H1 (cell line): Measurements from ENCODE around the gene FGL2. TPM values are rescaled to one million over a fixed set of nuclear protein-coding genes. Genes with fewer than 3 reads are reported as not detected.
"Not testable (repeated sequence)": the region's sequence is repeated elsewhere in the genome, so short reads cannot be mapped to it uniquely, and the experiment has no call there.

ENCODE experiments used
- CTCF ChIA-PET: fragments of 300-600 bp; sonication (Branson Sonifier 250); formaldehyde crosslinking; loops from one replicate; lab custom pipeline; 2021; ENCODE audit not compliant: partially characterized antibody; lab: Charles Lee
- POLR2A ChIA-PET: fragments of 300-600 bp; sonication (Branson Sonifier 250); formaldehyde crosslinking; loops from one replicate; lab custom pipeline; 2021; ENCODE audit warnings: inconsistent platforms; ENCODE audit not compliant: partially characterized antibody; lab: Charles Lee
- DNase-seq, 2 experiments: peaks; one replicate each; pipeline versions ENCODE4 v3.0.0 to v3.0.0-alpha.2; 2010 to 2022; ENCODE audit warnings: low spot score in 2 of 2, low read depth in 1 of 2, mixed read lengths in 1 of 2
- FAIRE-seq: peaks from 2 replicates; lab custom pipeline; 2011; peaks lifted over from hg19 to GRCh38; lab: Jason Lieb, UNC
- H2AFZ ChIP-seq: 2 replicates; pipeline ENCODE4 v1.8.1; 2012; ENCODE audit warnings: low read length, inconsistent platforms
- H2AK5ac ChIP-seq: 2 replicates; pipeline ENCODE4 v1.6.1; 2013; ENCODE audit warnings: low read depth, low read length
- H2BK120ac ChIP-seq: replicated peaks from 2 replicates; pipeline ENCODE3; 2013; ENCODE audit warnings: low read depth, low read length, inconsistent platforms
- H2BK12ac ChIP-seq: 2 replicates; pipeline ENCODE4 v1.6.1; 2013; ENCODE audit warnings: low read depth, low read length
- H2BK15ac ChIP-seq: 2 replicates; pipeline ENCODE4 v1.6.1; 2013; ENCODE audit warnings: low read length
- H2BK20ac ChIP-seq: 2 replicates; pipeline ENCODE4 v1.6.1; 2013; ENCODE audit warnings: low read length
- H2BK5ac ChIP-seq: 2 replicates; pipeline ENCODE4 v1.6.1; 2013; ENCODE audit warnings: low read depth, low read length
- H3K14ac ChIP-seq: 2 replicates; pipeline ENCODE4 v1.6.1; 2013; ENCODE audit warnings: inconsistent platforms; ENCODE audit not compliant: insufficient read length
- H3K18ac ChIP-seq: 2 replicates; pipeline ENCODE4 v1.6.1; 2013; ENCODE audit warnings: low read length; ENCODE audit errors: extremely low read depth
- H3K23ac ChIP-seq: 2 replicates; pipeline ENCODE4 v1.6.1; 2013; ENCODE audit warnings: inconsistent platforms; ENCODE audit not compliant: insufficient read length
- H3K23me2 ChIP-seq: 2 replicates; pipeline ENCODE4 v1.6.1; 2013; ENCODE audit warnings: low read depth, low read length
- H3K27ac ChIP-seq: 2 replicates; pipeline ENCODE4 v1.6.1; 2011; ENCODE audit warnings: low read depth, low read length, inconsistent platforms
- H3K27me3 ChIP-seq, 4 experiments: replicated peaks in 1 of 4; 1 replicate in 1 of 4; 2 replicates in 3 of 4; pipeline versions ENCODE4 v1.6.1 to v1.8.1; 2011 to 2013; ENCODE audit warnings: low read length in 3 of 4, mild to moderate bottlenecking in 3 of 4, inconsistent platforms in 2 of 4, mixed read lengths in 2 of 4, moderate library complexity in 1 of 4; ENCODE audit not compliant: control insufficient read depth in 3 of 4, insufficient read depth in 3 of 4; ENCODE audit errors: extremely low read depth in 1 of 4
- H3K36me3 ChIP-seq, 4 experiments: 2 replicates each; pipeline versions ENCODE4 v1.6.1 to v1.8.1; 2011 to 2013; ENCODE audit warnings: mild to moderate bottlenecking in 4 of 4, low read length in 3 of 4, moderate library complexity in 2 of 4, control low read depth in 1 of 4, inconsistent platforms in 1 of 4; ENCODE audit not compliant: insufficient read depth in 4 of 4, control insufficient read depth in 2 of 4
- H3K4ac ChIP-seq: replicated peaks from 2 replicates; pipeline ENCODE3; 2013; ENCODE audit warnings: low read length, low read depth, mixed read lengths, inconsistent platforms; ENCODE audit not compliant: insufficient read length
- H3K4me1 ChIP-seq, 4 experiments: replicated peaks in 1 of 4; 1 replicate in 1 of 4; 2 replicates in 3 of 4; pipeline versions ENCODE4 v1.6.1 to v1.8.1; 2011 to 2013; ENCODE audit warnings: low read length in 3 of 4, inconsistent platforms in 2 of 4, mixed read lengths in 1 of 4; ENCODE audit not compliant: insufficient read depth in 4 of 4, control insufficient read depth in 3 of 4
- H3K4me2 ChIP-seq, 2 experiments: 2 replicates each; pipeline versions ENCODE4 v1.6.1 to v1.8.1; 2011 to 2013; ENCODE audit warnings: low read depth in 2 of 2, low read length in 2 of 2, control low read depth in 1 of 2, inconsistent platforms in 1 of 2, mild to moderate bottlenecking in 1 of 2; ENCODE audit not compliant: insufficient read depth in 1 of 2
- H3K4me3 ChIP-seq, 4 experiments: fragments of 200-600, 300-600 bp in 1 of 4; sonication (generic), shearing (Covaris generic), sonication (Bioruptor Twin) in 1 of 4; 2 replicates each; pipeline versions ENCODE4 v1.5.1 to v1.8.1; 2011 to 2016; ENCODE audit warnings: low read length in 4 of 4, low read depth in 3 of 4, control low read depth in 2 of 4, inconsistent platforms in 2 of 4, mild to moderate bottlenecking in 2 of 4, mixed read lengths in 1 of 4, moderate library complexity in 1 of 4; ENCODE audit not compliant: insufficient read depth in 2 of 4; ENCODE audit errors: extremely low read depth in 1 of 4
- H3K56ac ChIP-seq: replicated peaks from 2 replicates; pipeline ENCODE3; 2013; ENCODE audit warnings: low read depth, mild to moderate bottlenecking, mixed read lengths, low read length, inconsistent platforms; ENCODE audit not compliant: insufficient read length
- H3K79me1 ChIP-seq: 2 replicates; pipeline ENCODE4 v1.6.1; 2013; ENCODE audit warnings: low read depth, low read length, control low read depth
- H3K79me2 ChIP-seq, 2 experiments: 2 replicates each; pipeline versions ENCODE4 v1.6.1 to v1.8.1; 2012 to 2013; ENCODE audit warnings: low read length in 2 of 2, mild to moderate bottlenecking in 2 of 2, inconsistent platforms in 1 of 2; ENCODE audit not compliant: insufficient read depth in 2 of 2, control insufficient read depth in 1 of 2
- H3K9ac ChIP-seq, 4 experiments: replicated peaks in 1 of 4; 1 replicate in 1 of 4; 2 replicates in 3 of 4; pipeline versions ENCODE4 v1.6.1 to v1.8.1; 2011 to 2013; ENCODE audit warnings: low read depth in 3 of 4, low read length in 3 of 4, control low read depth in 2 of 4, mild to moderate bottlenecking in 2 of 4, moderate library complexity in 2 of 4, inconsistent platforms in 1 of 4; ENCODE audit errors: extremely low read depth in 1 of 4
- H3K9me3 ChIP-seq, 2 experiments: 2 replicates each; pipeline versions ENCODE4 v1.6.1 to v1.8.1; 2012 to 2013; ENCODE audit warnings: mild to moderate bottlenecking in 2 of 2, moderate library complexity in 2 of 2, control low read depth in 1 of 2, inconsistent platforms in 1 of 2, low read depth in 1 of 2, low read length in 1 of 2, mixed read lengths in 1 of 2; ENCODE audit not compliant: insufficient read depth in 2 of 2
- H4K20me1 ChIP-seq, 2 experiments: replicated peaks in 1 of 2; 2 replicates each; pipeline versions ENCODE3 to v1.8.1; 2011 to 2013; ENCODE audit warnings: inconsistent platforms in 2 of 2, low read length in 2 of 2, mild to moderate bottlenecking in 1 of 2; ENCODE audit not compliant: insufficient read depth in 2 of 2, control insufficient read depth in 1 of 2
- H4K5ac ChIP-seq: 2 replicates; pipeline ENCODE4 v1.6.1; 2013; ENCODE audit warnings: low read length, low read depth, mixed read lengths, inconsistent platforms; ENCODE audit not compliant: insufficient read length
- H4K8ac ChIP-seq: 2 replicates; pipeline ENCODE4 v1.8.0; 2013; ENCODE audit warnings: mild to moderate bottlenecking, moderate library complexity, low read length, inconsistent platforms; ENCODE audit not compliant: insufficient read depth; ENCODE audit errors: extremely low read depth
- H4K91ac ChIP-seq: replicated peaks from 2 replicates; pipeline ENCODE3; 2013; ENCODE audit warnings: low read length, mixed read lengths, inconsistent platforms; ENCODE audit not compliant: insufficient read length
- WGBS, 2 experiments: shearing (Covaris generic) in 1 of 2; methylation state at CpG; one replicate each; pipeline versions ENCODE4 v1.1.6 to v1.1.7; 2013 to 2015; ENCODE audit warnings: low lambda C conversion rate in 2 of 2, mixed read lengths in 2 of 2, inconsistent platforms in 1 of 2, low coverage in 1 of 2, missing lambda C conversion rate in 1 of 2; ENCODE audit not compliant: insufficient replicate concordance in 2 of 2, insufficient coverage in 1 of 2, insufficient read length in 1 of 2; ENCODE audit errors: extremely low coverage in 1 of 2, missing lambda C conversion rate in 1 of 2; 5-methylcytosine and 5-hydroxymethylcytosine counted together
- polyA plus RNA-seq, 7 experiments: library from polyadenylated mRNA; depleted of rRNA in 3 of 7; stranded (reverse) in 5 of 7; unstranded in 2 of 7; fragments of >200 nt in 5 of 7; fragments of 200-250 nt in 2 of 7; gene quantifications; 1 replicate in 5 of 7; 2 replicates in 1 of 7; 4 replicates in 1 of 7; pipeline versions ENCODE4 v1.2.1 to v1.2.3, GENCODE V29; 2011 to 2013; ENCODE audit warnings: missing spikeins in 2 of 7, mixed read lengths in 2 of 7
- total RNA-seq: library from RNA; stranded (reverse); fragmentation: NEBNext Ultra II Directional; extraction: Animal tissue kit (Norgen Biotek cat#: 25700); gene quantifications from 2 replicates; pipeline ENCODE4 v1.2.1, GENCODE V29; 2021

FGL2 gene
- total and polyA plus RNA-seq, 2 of the 8 experiments (the other 6 are each of a cell fraction or from before 2014, with no cell fraction given), result not detected

DNA sequence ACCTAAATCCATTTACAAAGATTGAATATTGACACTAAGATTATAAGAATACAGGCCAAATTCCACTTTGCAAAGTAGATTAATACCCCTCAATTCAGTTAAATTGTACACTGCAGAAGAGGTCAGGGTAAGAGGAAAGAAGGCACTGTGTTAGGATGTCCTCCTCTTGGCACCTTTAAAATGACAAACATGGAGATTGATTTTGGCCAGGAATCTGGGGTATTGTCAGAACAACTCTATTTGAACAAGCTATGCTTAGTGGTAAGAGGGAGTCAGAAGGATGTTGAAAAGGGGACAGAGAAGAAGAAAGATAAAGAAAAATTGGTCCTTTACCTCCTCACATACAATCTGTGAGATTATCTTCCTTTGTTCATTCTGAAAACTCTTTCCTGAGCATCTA lies 21.6 kb downstream of the FGL2 start:
- not testable (repeated sequence) for FAIRE-seq, H3K79me2 ChIP-seq, H3K4me1 ChIP-seq

DNA sequence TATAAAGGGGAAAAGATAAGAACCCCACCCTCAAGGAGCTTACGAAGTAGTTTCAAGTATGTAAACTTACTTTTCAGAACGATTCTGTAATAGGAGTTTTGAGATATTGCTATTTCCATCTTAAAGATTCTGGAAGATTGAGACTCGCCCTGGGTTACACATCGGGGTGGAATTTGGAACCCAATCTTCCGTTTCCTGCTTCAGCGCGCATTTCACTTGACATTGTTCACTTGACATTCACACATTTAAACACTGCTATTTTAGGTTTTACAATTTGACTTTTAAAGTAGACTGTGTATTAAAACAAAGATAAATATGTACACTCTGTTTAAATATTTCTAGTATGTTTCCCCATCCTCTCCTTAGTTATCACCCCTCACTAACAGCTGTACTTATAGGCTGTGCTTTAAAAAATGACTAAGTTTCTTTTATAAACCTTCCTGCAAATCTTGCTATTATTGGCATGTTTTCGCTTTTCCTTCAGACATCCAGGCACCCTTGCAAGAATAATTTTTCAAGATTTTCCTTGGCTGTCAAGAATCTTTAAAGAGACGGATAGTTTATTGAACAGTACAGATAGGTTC lies 22.2 kb downstream of the FGL2 start:
- H3K36me3 ChIP-seq, H4K20me1 ChIP-seq, H2BK12ac ChIP-seq, H2BK20ac ChIP-seq, H3K79me1 ChIP-seq, H3K56ac ChIP-seq, H3K9ac ChIP-seq, H2AFZ ChIP-seq, DNase-seq, CTCF ChIA-PET, H3K18ac ChIP-seq, H3K4me1 ChIP-seq, H4K8ac ChIP-seq, H2BK5ac ChIP-seq, H3K4me2 ChIP-seq, H3K27ac ChIP-seq, H3K4ac ChIP-seq, H2BK15ac ChIP-seq, H2AK5ac ChIP-seq, H3K23ac ChIP-seq, H4K5ac ChIP-seq, H3K9me3 ChIP-seq, H3K79me2 ChIP-seq, H3K4me3 ChIP-seq, H3K14ac ChIP-seq, H3K27me3 ChIP-seq, POLR2A ChIA-PET, H4K91ac ChIP-seq, FAIRE-seq, H3K23me2 ChIP-seq, H2BK120ac ChIP-seq: not testable (repeated sequence)
- WGBS, 2 experiments, result 79% methylated on average over 9 of the region's 9 CpGs; no CpG with 5 or more reads in 1 of the 2 experiments

More for the DNA sequence above, 21.6 kb downstream of the FGL2 start:
- DNase-seq, H2BK12ac ChIP-seq, H3K27me3 ChIP-seq, H3K4me3 ChIP-seq, H4K8ac ChIP-seq, H3K27ac ChIP-seq, H3K79me1 ChIP-seq, H2BK20ac ChIP-seq, H3K14ac ChIP-seq, H2AFZ ChIP-seq, H2BK120ac ChIP-seq, H3K9ac ChIP-seq, CTCF ChIA-PET, H2BK5ac ChIP-seq, H4K5ac ChIP-seq, H3K18ac ChIP-seq, H3K4ac ChIP-seq, H3K9me3 ChIP-seq, H3K4me2 ChIP-seq, H4K91ac ChIP-seq, POLR2A ChIA-PET, H3K56ac ChIP-seq, H2AK5ac ChIP-seq, H3K23me2 ChIP-seq, H4K20me1 ChIP-seq, H3K23ac ChIP-seq, H2BK15ac ChIP-seq, H3K36me3 ChIP-seq: not testable (repeated sequence)
